ENCODE results near the gene HNRNPH1. TPM values are rescaled to one million over a fixed set of nuclear protein-coding genes. Genes with fewer than 3 reads are reported as not detected.

HNRNPH1 gene
- total and polyA plus RNA-seq, 2 experiments from 2014 or later: 410 to 715 TPM

DNA sequence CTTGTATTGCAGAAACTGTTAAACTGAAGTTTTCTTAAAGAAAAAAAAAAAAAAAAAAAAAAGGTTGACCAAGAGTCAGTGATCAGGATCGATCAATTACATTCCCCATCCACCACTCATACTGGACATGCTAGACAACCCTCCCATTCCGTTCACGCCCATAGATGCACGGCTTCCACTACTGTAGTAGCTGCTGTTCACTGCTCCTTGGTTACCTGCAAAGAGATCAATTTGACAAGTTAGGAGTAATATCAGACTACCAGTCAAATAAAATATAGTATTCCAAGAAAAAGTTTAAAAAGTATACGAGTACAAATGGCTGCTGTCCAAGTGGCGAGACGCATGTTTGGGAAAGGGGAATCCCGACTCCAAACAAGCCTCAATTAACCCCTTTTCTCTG, 8.7 kb downstream of the HNRNPH1 start:
- ATAC-seq: no peak
- peaks cover 87% of the 10 kb centered on the region for H3F3A ChIP-seq (replicated peaks; ENCODE audit: low read depth)
- H3K27ac ChIP-seq (ENCODE audit: low read depth): peak overlapping the region; percentile 42; the same call in 1 of the 2 replicates
- TF ChIP-seq, protein P1, sequence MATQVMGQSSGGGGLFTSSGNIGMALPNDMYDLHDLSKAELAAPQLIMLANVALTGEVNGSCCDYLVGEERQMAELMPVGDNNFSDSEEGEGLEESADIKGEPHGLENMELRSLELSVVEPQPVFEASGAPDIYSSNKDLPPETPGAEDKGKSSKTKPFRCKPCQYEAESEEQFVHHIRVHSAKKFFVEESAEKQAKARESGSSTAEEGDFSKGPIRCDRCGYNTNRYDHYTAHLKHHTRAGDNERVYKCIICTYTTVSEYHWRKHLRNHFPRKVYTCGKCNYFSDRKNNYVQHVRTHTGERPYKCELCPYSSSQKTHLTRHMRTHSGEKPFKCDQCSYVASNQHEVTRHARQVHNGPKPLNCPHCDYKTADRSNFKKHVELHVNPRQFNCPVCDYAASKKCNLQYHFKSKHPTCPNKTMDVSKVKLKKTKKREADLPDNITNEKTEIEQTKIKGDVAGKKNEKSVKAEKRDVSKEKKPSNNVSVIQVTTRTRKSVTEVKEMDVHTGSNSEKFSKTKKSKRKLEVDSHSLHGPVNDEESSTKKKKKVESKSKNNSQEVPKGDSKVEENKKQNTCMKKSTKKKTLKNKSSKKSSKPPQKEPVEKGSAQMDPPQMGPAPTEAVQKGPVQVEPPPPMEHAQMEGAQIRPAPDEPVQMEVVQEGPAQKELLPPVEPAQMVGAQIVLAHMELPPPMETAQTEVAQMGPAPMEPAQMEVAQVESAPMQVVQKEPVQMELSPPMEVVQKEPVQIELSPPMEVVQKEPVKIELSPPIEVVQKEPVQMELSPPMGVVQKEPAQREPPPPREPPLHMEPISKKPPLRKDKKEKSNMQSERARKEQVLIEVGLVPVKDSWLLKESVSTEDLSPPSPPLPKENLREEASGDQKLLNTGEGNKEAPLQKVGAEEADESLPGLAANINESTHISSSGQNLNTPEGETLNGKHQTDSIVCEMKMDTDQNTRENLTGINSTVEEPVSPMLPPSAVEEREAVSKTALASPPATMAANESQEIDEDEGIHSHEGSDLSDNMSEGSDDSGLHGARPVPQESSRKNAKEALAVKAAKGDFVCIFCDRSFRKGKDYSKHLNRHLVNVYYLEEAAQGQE (IDR thresholded peaks at IDR 0.05; ENCODE audit: unreplicated experiment): no peak
- TF ChIP-seq EZH2phosphoT487 (IDR thresholded peaks at IDR 0.05; ENCODE audit: unreplicated experiment) (no peak), STAT1 (IDR thresholded peaks at IDR 0.05; ENCODE audit: unreplicated experiment) (no peak), EZH2 (IDR thresholded peaks at IDR 0.05; ENCODE audit: low read depth, unreplicated experiment) (no peak), POLR2AphosphoS5 (IDR thresholded peaks at IDR 0.05; ENCODE audit: low read depth) (no peak)
- peaks cover 11% of the 10 kb centered on the region; the same call in 1 of the 2 replicates for H3K4me1 ChIP-seq (ENCODE audit: insufficient read depth)
- Mint-ChIP-seq H3K36me3 (ENCODE audit: low read depth) (peaks cover 94% of the 10 kb centered on the region), H3K9me3 (no peaks in the 10 kb centered on the region; the same call in 1 of the 3 replicates), H3K4me1 (peaks cover 39% of the 10 kb centered on the region; the same call in 2 of the 3 replicates), H3K27ac (no peak overlapping the region), H3K4me3 (no peak overlapping the region), H3K27me3 (ENCODE audit: insufficient read depth, low read depth, poor library complexity) (peaks cover 28% of the 10 kb centered on the region)
- H2AFZ ChIP-seq: no peak overlapping the region
- peaks cover 88% of the 10 kb centered on the region for H3K36me3 ChIP-seq (ENCODE audit: insufficient read depth)
- no peaks in the 10 kb centered on the region for H3K27me3 ChIP-seq (ENCODE audit: insufficient read depth)
- H3K4me2 ChIP-seq: no peak overlapping the region
- DNase-seq (ENCODE audit: low spot score): no peak
- peaks cover 41% of the 10 kb centered on the region for H3K79me2 ChIP-seq (replicated peaks; ENCODE audit: insufficient read depth)
- no peaks in the 10 kb centered on the region for H3K9me2 ChIP-seq (ENCODE audit: insufficient read depth)
- H4K20me1 ChIP-seq (replicated peaks; ENCODE audit: insufficient read depth): peaks cover 79% of the 10 kb centered on the region
- no peak overlapping the region for H3K4me3 ChIP-seq

DNA sequence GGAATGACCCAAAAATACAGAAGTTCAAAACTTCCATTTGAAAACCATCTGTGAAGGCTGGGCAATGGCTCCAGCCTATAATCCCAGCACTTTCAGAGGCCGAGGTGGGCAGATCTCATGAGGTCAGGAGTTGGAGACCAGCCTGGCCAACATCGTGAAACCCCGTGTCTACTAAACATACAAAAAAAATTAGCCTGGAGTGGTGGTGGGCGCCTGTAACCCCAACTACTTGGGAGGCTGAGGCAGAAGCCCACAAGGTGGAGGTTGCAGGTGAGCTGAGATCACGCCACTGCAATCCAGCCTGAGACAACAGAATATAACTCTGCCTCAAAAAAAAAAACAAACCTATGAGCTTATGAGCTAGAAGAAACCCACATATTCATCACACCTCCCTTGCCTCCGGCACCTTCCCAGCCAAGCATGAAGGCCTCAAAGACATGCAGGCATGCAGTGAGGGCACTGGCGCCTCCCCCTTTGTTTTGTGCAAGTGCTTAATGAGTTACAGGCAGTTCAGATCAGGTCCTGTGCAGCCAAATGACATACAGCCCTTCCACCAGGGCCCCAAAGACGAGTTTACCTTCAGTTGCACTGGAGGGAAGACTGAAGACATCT, 9.9 kb downstream of the HNRNPH1 start:
- H3K9me2 ChIP-seq (ENCODE audit: insufficient read depth): no peaks in the 10 kb centered on the region
- no peak overlapping the region; the same call in none of the 2 replicates for H3K27ac Mint-ChIP-seq

More for the DNA sequence above, 9.9 kb downstream of the HNRNPH1 start:
- H3K27ac ChIP-seq (ENCODE audit: low read depth): peak overlapping the region; percentile 28
- no peak; the same call in 2 of the 3 replicates for ATAC-seq
- Mint-ChIP-seq H3K36me3 (ENCODE audit: low read depth) (peaks cover 94% of the 10 kb centered on the region), H3K9me3 (no peaks in the 10 kb centered on the region; the same call in 1 of the 3 replicates), H3K4me1 (peaks cover 34% of the 10 kb centered on the region; the same call in 2 of the 3 replicates), H3K27me3 (ENCODE audit: insufficient read depth, low read depth, poor library complexity) (peaks cover 39% of the 10 kb centered on the region), H3K4me3 (no peak overlapping the region; the same call in 2 of the 3 replicates)
- H3K27me3 ChIP-seq (ENCODE audit: insufficient read depth): no peaks in the 10 kb centered on the region
- H3F3A ChIP-seq (replicated peaks; ENCODE audit: low read depth): peaks cover 93% of the 10 kb centered on the region
- DNase-seq (ENCODE audit: low spot score): no peak
- no peak overlapping the region for H3K4me2 ChIP-seq
- peaks cover 76% of the 10 kb centered on the region for H3K36me3 ChIP-seq (ENCODE audit: insufficient read depth)
- no peak overlapping the region for H2AFZ ChIP-seq
- peaks cover 69% of the 10 kb centered on the region for H4K20me1 ChIP-seq (replicated peaks; ENCODE audit: insufficient read depth)
- H3K4me1 ChIP-seq (ENCODE audit: insufficient read depth): peaks cover 2% of the 10 kb centered on the region; the same call in 1 of the 2 replicates
- H3K4me3 ChIP-seq: no peak overlapping the region
- no peak for TF ChIP-seq JUNB (IDR thresholded peaks at IDR 0.05; ENCODE audit: unreplicated experiment)
- TF ChIP-seq EZH2 (IDR thresholded peaks at IDR 0.05; ENCODE audit: low read depth, unreplicated experiment): no peak
- TF ChIP-seq, protein P2, sequence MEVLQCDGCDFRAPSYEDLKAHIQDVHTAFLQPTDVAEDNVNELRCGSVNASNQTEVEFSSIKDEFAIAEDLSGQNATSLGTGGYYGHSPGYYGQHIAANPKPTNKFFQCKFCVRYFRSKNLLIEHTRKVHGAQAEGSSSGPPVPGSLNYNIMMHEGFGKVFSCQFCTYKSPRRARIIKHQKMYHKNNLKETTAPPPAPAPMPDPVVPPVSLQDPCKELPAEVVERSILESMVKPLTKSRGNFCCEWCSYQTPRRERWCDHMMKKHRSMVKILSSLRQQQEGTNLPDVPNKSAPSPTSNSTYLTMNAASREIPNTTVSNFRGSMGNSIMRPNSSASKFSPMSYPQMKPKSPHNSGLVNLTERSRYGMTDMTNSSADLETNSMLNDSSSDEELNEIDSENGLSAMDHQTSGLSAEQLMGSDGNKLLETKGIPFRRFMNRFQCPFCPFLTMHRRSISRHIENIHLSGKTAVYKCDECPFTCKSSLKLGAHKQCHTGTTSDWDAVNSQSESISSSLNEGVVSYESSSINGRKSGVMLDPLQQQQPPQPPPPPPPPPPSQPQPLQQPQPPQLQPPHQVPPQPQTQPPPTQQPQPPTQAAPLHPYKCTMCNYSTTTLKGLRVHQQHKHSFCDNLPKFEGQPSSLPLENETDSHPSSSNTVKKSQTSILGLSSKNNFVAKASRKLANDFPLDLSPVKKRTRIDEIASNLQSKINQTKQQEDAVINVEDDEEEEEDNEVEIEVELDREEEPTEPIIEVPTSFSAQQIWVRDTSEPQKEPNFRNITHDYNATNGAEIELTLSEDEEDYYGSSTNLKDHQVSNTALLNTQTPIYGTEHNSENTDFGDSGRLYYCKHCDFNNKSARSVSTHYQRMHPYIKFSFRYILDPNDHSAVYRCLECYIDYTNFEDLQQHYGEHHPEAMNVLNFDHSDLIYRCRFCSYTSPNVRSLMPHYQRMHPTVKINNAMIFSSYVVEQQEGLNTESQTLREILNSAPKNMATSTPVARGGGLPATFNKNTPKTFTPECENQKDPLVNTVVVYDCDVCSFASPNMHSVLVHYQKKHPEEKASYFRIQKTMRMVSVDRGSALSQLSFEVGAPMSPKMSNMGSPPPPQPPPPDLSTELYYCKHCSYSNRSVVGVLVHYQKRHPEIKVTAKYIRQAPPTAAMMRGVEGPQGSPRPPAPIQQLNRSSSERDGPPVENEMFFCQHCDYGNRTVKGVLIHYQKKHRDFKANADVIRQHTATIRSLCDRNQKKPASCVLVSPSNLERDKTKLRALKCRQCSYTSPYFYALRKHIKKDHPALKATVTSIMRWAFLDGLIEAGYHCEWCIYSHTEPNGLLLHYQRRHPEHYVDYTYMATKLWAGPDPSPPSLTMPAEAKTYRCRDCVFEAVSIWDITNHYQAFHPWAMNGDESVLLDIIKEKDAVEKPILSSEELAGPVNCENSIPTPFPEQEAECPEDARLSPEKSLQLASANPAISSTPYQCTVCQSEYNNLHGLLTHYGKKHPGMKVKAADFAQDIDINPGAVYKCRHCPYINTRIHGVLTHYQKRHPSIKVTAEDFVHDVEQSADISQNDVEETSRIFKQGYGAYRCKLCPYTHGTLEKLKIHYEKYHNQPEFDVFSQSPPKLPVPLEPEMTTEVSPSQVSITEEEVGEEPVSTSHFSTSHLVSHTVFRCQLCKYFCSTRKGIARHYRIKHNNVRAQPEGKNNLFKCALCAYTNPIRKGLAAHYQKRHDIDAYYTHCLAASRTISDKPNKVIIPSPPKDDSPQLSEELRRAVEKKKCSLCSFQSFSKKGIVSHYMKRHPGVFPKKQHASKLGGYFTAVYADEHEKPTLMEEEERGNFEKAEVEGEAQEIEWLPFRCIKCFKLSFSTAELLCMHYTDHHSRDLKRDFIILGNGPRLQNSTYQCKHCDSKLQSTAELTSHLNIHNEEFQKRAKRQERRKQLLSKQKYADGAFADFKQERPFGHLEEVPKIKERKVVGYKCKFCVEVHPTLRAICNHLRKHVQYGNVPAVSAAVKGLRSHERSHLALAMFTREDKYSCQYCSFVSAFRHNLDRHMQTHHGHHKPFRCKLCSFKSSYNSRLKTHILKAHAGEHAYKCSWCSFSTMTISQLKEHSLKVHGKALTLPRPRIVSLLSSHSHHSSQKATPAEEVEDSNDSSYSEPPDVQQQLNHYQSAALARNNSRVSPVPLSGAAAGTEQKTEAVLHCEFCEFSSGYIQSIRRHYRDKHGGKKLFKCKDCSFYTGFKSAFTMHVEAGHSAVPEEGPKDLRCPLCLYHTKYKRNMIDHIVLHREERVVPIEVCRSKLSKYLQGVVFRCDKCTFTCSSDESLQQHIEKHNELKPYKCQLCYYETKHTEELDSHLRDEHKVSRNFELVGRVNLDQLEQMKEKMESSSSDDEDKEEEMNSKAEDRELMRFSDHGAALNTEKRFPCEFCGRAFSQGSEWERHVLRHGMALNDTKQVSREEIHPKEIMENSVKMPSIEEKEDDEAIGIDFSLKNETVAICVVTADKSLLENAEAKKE (CRISPR knock-in tag; IDR thresholded peaks at IDR 0.05): no peak
- TF ChIP-seq POLR2AphosphoS5 (IDR thresholded peaks at IDR 0.05; ENCODE audit: low read depth): peak; percentile 26; the same call in 1 of the 2 replicates
- H3K79me2 ChIP-seq (replicated peaks; ENCODE audit: insufficient read depth): peaks cover 30% of the 10 kb centered on the region

Data from GM23338 (cell line).